Stimulated activated naive CD8-positive, alpha-beta T cell treated with anti-CD3 and anti-CD28 coated beads, Interleukin-15, Interleukin-2, amounts not matched to agents 100 ng/mL and 50 ng/mL, for 24 hours (primary cell): Measurements from ENCODE around the gene MSI2.

Experiments used
- H3K27ac Mint-ChIP-seq: one replicate; pipeline ENCODE4 v1.8.0; 2021; ENCODE audit warnings: mild to moderate bottlenecking, mixed read lengths
- H3K27me3 Mint-ChIP-seq: one replicate; pipeline ENCODE4 v1.8.0; 2021; ENCODE audit warnings: mixed read lengths
- H3K36me3 Mint-ChIP-seq: one replicate; pipeline ENCODE4 v1.8.0; 2021; ENCODE audit warnings: low read depth, mixed read lengths
- H3K4me1 Mint-ChIP-seq: one replicate; pipeline ENCODE4 v1.8.0; 2021; ENCODE audit warnings: low read depth, mixed read lengths
- H3K4me3 Mint-ChIP-seq: one replicate; pipeline ENCODE4 v1.8.0; 2021; ENCODE audit warnings: mild to moderate bottlenecking, mixed read lengths
- H3K9me3 Mint-ChIP-seq: one replicate; pipeline ENCODE4 v1.8.0; 2021; ENCODE audit warnings: mixed read lengths

The MSI2 gene

DNA sequence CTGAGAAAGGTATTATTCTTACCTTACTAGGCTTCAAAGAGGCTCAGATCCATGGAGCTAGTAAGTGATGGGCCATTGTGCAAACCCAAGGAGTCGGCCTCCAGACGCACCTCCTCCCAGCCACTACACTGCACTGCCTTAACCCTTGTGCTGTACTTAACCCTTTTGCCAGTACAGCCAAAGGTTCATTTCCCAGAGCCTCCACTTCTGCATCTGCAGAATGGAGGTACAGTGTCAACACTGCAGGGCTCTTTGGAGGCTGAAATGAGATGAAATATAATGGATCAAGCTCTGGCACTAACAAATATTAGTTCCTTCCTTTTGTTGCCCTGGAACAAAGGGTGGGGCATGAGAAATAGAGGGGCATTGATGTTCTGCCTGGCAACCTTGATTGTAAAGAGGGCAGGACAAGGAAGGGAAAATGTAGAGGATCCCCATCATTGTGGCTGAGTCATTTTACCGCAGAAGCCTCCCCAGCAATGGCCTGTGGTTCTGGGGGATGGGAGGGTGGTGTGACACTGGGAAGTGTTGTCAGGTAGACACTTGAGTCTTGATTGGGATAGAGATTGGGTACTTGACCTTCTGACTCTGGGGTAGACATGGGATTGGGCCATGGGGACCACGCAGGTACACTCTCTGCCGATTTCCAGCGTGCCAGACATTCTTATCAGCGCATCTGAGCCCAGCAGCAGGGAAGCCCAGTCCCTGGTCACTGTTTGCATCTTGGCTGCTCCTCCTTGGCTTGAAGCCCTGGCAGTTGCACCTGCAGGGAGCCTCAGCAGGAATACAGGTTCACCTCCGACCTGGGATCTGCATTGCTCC, 84.0 kb downstream of the MSI2 start:
- Mint-ChIP-seq H3K27ac (peak overlapping the region; percentile 46), H3K4me1 (peaks cover 50% of the 10 kb centered on the region), H3K9me3 (no peaks in the 10 kb centered on the region)

DNA sequence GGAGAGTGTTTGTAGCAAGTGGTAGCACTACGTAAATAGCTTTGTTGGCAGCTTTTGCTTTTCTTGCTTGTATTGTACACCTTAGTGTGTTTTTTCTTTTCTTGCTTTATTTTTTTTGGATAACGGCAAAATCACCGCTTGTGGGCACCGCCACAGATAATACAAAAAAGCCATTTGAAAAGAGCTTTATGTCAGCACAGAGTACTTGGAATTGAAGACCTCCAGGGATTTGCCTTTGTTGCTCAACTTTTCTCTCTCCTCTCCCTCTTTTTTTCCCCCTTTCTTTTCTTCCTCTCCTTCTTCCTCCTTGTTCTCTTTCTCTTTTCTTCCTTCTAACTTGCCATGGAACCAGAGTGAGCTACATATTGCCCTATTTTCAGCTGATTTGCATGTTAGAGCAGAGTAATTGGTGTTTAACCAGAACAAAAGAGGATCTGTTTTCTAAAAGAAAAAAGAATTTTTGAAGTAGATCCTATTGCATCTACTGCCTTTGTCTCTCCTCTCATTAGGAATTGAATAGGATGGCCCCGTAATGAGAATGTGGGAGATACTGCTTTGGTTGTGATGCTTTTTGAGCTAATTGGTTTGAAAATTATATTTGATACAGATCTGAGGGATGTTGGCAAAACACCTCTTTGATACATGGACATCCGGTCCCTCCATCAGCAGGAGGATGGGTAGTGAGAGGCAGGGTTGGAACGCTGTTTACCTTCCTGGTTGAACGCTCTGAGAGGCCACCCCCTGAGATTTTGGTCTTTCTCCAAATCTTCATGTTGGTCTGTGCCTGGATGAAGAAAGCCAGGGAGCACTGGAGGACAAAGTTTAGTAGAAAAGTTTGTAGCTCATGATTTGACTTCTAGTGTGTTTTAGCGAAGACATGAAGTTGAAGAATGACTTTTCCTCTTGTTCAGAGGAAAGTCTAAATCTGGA, 85.6 kb downstream of the MSI2 start:
- no peak overlapping the region for H3K27ac Mint-ChIP-seq
- H3K4me3 Mint-ChIP-seq = no peak overlapping the region
- H3K36me3 Mint-ChIP-seq = peaks cover 27% of the 10 kb centered on the region
- H3K9me3 Mint-ChIP-seq = no peaks in the 10 kb centered on the region
- no peaks in the 10 kb centered on the region for H3K27me3 Mint-ChIP-seq
- H3K4me1 Mint-ChIP-seq = peaks cover 50% of the 10 kb centered on the region

More for the DNA sequence above, 84.0 kb downstream of the MSI2 start:
- H3K27me3 Mint-ChIP-seq = no peaks in the 10 kb centered on the region
- H3K4me3 Mint-ChIP-seq = no peak overlapping the region
- H3K36me3 Mint-ChIP-seq = peaks cover 26% of the 10 kb centered on the region

DNA sequence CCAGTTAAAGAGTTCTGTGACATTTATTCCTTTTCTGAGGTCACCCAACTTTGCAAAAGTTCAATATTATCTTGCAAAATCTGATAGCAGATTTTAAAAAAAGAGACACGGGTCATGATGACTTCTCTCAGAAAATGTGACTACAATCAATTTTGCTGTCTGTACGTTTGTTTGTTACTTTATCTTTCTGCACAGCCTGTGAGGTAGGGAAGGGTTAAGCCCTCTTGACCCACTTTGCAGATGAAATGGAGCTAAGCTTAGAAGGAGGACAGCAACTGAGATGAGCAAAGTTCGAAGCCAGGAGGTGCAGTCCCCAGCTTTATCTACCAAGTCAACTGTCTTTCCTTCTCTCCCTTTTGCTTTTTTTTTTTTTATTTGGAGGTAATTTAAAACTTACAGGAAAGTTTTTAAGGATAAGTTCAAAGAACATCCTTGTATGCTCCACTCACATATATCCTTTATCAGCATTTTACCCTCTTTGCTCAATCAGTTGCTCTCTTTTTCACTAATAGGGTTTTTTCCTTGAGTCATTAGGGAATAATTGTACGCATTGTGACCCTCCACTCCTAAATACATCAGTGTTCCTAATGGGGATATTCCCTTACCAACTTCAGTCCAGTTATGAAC, 86.8 kb downstream of the MSI2 start:
- no peak overlapping the region for H3K27ac Mint-ChIP-seq
- peaks cover 39% of the 10 kb centered on the region for H3K36me3 Mint-ChIP-seq
- H3K27me3 Mint-ChIP-seq = no peaks in the 10 kb centered on the region
- no peak overlapping the region for H3K4me3 Mint-ChIP-seq
- H3K4me1 Mint-ChIP-seq = peaks cover 41% of the 10 kb centered on the region
- no peaks in the 10 kb centered on the region for H3K9me3 Mint-ChIP-seq

DNA sequence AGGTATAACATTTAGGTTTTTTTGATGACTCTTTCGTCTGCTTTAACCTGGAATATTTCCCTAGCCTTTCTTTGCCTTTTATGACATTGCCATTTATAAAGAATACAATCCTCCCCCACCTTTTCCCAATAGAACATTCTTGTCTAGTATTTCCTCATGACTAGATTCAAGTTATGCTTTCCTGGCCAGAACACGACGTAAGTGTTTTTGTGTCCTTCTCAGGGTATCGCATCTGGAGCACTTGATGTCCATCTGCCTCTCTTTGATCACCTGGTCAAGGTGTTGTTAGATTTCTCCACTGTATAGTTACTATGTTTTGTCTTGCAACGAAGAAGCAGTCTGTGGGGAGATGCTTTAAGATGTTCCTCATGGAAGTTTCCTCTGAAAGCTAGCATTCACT, 87.4 kb downstream of the MSI2 start:
- Mint-ChIP-seq H3K4me1 (peaks cover 34% of the 10 kb centered on the region), H3K36me3 (peaks cover 43% of the 10 kb centered on the region), H3K27ac (no peak overlapping the region), H3K27me3 (no peaks in the 10 kb centered on the region), H3K9me3 (no peaks in the 10 kb centered on the region), H3K4me3 (no peak overlapping the region)

DNA sequence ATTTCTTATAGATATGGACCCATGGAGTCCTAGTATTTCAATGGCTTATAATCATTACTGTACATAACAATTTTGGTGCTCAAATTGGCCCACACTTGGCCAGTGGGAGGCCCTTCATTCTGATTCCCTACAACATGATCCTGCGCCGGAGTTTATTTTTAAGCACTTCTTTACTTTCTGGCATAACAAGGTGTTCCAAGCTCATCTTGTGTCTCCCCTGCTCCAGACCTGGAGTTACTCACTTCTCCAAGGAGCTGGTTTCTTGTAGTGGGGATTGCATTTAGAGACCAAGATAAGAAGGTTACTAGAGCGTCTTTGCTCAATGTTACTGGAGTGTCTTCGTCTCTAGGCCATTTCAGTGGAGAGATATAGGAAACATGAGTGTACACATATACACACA, 87.9 kb downstream of the MSI2 start:
- H3K36me3 Mint-ChIP-seq = peaks cover 45% of the 10 kb centered on the region
- no peaks in the 10 kb centered on the region for H3K9me3 Mint-ChIP-seq
- no peaks in the 10 kb centered on the region for H3K27me3 Mint-ChIP-seq
- no peak overlapping the region for H3K27ac Mint-ChIP-seq
- H3K4me1 Mint-ChIP-seq = peaks cover 29% of the 10 kb centered on the region
- no peak overlapping the region for H3K4me3 Mint-ChIP-seq

DNA sequence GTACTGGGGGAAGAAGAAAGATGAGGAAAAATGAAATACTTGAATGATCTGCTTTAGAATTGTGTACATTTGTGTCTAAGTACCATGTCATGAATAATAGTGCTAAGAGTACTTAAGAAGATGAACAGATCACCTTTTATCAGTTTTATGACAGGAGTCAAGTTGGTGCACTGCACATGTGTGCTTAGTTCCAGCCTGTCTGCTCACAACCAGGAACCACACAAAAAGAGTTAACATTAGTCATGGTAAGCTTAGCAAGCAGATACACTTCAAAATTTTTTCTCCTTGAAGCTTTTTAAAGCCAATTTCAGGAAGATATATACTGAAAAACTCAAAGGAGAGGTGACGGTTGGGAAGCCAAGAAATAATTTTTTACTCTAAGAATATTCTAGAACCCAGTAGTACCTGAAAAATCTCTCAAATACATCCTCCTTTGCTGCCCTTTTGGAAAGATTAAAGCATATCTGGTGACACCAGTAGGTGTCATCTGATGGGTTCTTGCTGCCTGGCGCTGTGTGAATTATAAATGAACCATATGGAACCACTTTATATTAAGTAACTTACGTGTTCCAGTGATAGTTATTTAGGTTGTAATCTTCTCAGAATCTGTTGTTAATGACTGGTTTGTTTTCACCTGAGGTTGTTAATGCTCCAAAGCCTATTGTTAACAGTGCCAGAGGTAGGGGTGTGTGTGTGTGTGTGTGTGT, 93.4 kb downstream of the MSI2 start:
- H3K36me3 Mint-ChIP-seq = peaks cover 53% of the 10 kb centered on the region

DNA sequence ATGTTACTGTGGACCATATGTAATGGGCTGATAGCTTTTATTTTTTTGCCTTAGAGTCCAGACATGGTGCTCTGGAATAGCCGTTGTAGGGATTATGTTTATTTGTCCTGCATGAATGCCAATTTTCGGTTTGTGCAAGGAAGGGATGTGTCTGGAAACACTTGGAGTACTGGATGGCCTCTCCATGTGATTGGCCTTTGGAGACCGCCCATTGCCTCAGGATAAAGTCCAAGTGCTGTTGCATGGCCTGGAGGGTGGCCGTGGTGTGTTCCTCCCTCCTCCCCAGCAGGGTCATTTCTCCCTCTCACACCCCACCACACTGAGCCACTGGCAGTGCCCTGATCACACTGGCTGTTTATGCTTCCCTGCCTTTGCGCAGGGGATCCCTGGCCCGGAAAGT, 93.9 kb downstream of the MSI2 start:
- Mint-ChIP-seq H3K9me3 (no peaks in the 10 kb centered on the region), H3K36me3 (peaks cover 53% of the 10 kb centered on the region), H3K4me3 (no peak overlapping the region), H3K4me1 (peaks cover 30% of the 10 kb centered on the region), H3K27me3 (no peaks in the 10 kb centered on the region), H3K27ac (no peak overlapping the region)

More for the DNA sequence above, 93.4 kb downstream of the MSI2 start:
- H3K9me3 Mint-ChIP-seq = no peaks in the 10 kb centered on the region
- no peak overlapping the region for H3K4me3 Mint-ChIP-seq
- H3K27me3 Mint-ChIP-seq = no peaks in the 10 kb centered on the region
- no peak overlapping the region for H3K27ac Mint-ChIP-seq
- peaks cover 25% of the 10 kb centered on the region for H3K4me1 Mint-ChIP-seq

DNA sequence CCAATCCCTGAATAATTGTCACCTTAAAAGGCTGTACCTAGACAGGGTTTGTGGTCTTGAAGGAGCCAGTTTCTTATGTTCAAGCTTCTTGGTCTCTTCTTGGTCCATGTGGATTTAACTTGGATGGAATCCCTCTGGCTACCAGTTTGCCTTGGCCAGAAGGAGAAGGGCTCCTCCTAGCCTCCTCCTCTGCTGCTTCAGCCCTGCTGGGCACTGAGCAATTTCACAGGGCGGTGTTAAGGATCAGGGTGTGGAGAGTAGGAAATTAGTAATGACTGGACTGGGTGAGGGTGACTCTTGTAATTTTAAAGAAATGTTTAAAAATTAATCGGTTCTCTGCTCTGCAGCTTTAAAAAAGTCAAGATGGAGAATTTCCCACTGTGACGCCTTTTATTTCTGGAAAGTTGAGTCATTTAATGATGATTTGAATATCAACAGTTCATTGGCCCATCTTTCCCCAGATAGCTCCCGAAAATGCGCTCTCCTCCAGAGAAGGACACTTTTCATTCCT, 96.4 kb downstream of the MSI2 start:
- H3K36me3 Mint-ChIP-seq = peaks cover 47% of the 10 kb centered on the region
- no peaks in the 10 kb centered on the region for H3K9me3 Mint-ChIP-seq
- H3K4me3 Mint-ChIP-seq = no peak overlapping the region
- H3K27me3 Mint-ChIP-seq = no peaks in the 10 kb centered on the region
- H3K27ac Mint-ChIP-seq = no peak overlapping the region
- H3K4me1 Mint-ChIP-seq = peaks cover 55% of the 10 kb centered on the region

DNA sequence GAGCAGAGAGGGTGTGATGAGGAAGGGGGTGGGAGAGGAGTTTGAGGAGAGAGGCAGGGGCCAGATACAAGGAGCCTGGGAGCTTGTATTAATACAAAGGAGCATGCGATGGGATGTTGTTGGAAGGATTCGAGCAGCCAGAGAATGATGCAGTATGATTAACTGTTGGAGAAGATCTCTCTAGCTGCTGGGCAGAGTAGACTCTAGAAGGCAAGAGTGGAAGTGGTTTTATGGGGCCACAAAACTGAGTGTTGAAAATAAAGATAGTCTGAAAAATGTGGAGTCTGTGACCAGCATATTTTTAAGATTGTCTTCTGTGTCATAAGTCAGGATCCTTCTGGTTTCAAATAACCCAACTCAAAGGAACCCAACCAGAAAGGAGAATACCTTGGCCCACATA, 98.3 kb downstream of the MSI2 start:
- H3K4me3 Mint-ChIP-seq = no peak overlapping the region
- H3K9me3 Mint-ChIP-seq = no peaks in the 10 kb centered on the region
- no peak overlapping the region for H3K27ac Mint-ChIP-seq
- H3K4me1 Mint-ChIP-seq = peaks cover 64% of the 10 kb centered on the region
- H3K27me3 Mint-ChIP-seq = no peaks in the 10 kb centered on the region
- peaks cover 33% of the 10 kb centered on the region for H3K36me3 Mint-ChIP-seq

DNA sequence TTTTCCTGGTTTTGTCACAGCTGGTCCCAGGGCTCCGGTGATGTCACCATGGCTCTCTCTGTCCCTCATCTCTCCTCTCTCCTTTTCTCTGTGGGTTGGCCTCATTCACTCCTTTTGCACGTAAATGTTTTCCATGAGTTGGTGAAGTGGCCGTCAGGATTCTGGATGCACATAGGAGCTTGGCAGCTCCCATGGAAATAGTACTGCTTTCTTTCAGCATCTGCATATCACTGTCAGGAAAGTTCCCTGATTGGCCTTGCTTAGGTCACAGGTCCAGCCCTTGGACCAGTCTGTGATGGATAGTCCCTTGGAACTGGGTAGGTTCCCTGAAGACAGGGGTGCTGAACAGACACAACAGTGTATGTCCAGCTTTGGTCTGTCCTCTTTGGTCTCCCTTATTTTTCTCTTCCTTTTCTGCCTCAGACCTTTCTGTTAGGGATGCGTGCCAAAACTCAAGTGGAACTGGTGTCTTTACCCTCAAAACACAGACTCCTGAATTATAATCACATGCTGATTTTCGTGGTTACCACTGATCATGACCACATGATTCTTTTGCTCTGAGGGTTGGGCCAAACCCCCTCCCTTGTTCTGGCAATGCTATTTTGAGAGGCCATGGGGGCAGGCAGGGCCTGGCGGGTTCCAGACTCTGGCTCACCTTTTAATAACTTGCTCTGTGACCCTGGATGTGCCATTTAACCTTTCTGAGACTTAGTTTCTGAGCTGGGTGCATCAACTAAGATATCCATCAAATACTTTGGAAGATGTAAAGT, 99.0 kb downstream of the MSI2 start:
- Mint-ChIP-seq H3K36me3 (peaks cover 33% of the 10 kb centered on the region), H3K4me1 (peaks cover 64% of the 10 kb centered on the region), H3K27ac (no peak overlapping the region), H3K4me3 (no peak overlapping the region), H3K27me3 (no peaks in the 10 kb centered on the region), H3K9me3 (no peaks in the 10 kb centered on the region)

DNA sequence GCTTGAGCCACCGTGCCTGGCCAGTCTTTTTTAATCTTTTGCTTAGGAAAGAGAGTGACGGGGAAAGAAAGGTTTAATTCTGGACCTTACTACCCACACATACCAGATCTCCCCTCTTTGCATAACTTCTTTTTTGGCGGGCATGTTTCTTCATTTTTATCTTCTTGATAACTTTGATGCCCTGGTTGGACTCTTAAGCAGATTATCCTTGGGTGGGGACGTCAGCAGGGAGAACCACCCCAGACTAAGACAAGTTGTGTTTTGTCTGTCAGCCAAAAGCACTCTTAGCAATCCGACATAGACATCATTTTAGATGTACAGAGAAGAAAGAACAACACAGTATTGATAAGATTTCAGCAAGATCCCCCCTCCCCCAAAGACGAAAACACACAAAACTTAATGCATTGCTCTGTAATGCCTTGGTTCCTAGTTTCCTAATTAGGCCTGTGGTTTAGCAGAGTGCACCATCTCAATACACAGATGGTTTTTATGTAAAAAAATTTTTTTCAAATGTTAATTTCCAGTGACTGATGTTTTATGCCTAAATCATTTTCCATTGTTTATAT, 99.9 kb downstream of the MSI2 start:
- H3K4me1 Mint-ChIP-seq = peaks cover 64% of the 10 kb centered on the region
- H3K27ac Mint-ChIP-seq = peak overlapping the region; percentile 79
- no peaks in the 10 kb centered on the region for H3K9me3 Mint-ChIP-seq
- H3K36me3 Mint-ChIP-seq = peaks cover 25% of the 10 kb centered on the region
- peak overlapping the region; percentile 43 for H3K4me3 Mint-ChIP-seq
- no peaks in the 10 kb centered on the region for H3K27me3 Mint-ChIP-seq

DNA sequence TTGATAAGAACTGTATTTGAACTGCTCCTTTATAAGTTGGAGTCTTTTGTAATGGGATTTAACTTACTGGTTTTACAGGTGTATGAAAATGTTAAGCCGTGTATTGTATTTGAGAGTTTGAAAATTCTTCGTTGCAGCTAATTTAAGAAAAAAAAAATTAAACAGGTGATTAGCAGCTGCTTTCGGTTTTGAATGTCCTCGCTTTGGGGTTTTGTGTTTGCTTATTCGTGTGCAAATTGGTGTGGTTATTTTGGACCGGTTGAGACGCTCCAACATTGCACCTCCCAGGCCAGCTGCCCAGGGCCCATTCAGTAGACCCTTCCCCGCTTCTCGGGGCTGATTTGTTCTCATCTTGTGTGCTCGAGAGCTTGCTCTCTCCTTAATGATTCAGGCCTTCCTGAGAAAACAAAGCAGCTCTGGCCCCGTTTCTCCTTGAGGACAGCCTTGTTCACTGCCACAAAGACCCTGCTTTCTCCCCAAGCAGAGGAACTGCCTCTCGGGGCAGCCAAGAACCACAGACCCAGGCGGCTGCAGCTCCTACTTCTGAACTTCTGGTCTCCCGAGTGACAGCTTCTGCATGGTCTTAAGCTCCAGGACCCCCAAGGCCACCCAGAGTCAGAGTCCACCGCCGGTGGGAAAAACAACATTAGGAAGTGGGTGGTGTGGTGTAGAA, 100.5 kb downstream of the MSI2 start:
- Mint-ChIP-seq H3K27me3 (no peaks in the 10 kb centered on the region), H3K4me3 (peak overlapping the region; percentile 43), H3K36me3 (peaks cover 22% of the 10 kb centered on the region), H3K4me1 (peaks cover 67% of the 10 kb centered on the region), H3K9me3 (no peaks in the 10 kb centered on the region), H3K27ac (peak overlapping the region; percentile 79)

DNA sequence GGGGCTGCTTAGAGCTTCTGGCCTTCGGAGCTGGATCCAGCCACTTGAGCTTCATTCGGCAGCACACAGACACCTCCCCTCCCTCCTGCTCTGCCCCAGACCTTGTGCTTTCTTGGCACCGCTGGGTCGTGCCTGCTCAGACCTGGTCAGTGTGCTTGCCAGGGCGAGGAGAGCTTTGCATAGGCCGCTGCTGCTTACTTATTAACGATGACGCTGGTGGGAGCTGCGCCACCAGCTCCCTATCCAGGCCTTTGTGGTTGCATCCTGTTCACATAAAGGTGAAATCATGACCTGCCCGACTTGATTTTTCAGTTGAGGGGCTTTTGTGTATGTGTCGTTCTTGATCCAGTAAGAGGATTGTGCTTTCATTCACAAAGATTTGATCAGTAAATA, 101.1 kb downstream of the MSI2 start:
- H3K27ac Mint-ChIP-seq = peak overlapping the region; percentile 65
- H3K4me1 Mint-ChIP-seq = peaks cover 65% of the 10 kb centered on the region
- H3K27me3 Mint-ChIP-seq = no peaks in the 10 kb centered on the region
- peak overlapping the region; percentile 49 for H3K4me3 Mint-ChIP-seq
- peaks cover 22% of the 10 kb centered on the region for H3K36me3 Mint-ChIP-seq
- H3K9me3 Mint-ChIP-seq = no peaks in the 10 kb centered on the region
